Activated naive CD4-positive, alpha-beta T cell treated with anti-CD3 and anti-CD28 coated beads for 36 hours (primary cell): ENCODE measurements around the gene PLPPR5. TPM values are rescaled to one million over a fixed set of nuclear protein-coding genes. Genes with fewer than 3 reads are reported as not detected.

Experiments
- CTCF ChIA-PET: fragments of 350-600 bp; sonication (Branson Sonifier 250); formaldehyde crosslinking; loops from one replicate; lab custom pipeline; 2021; ENCODE audit warnings: antibody characterized with exemption; lab: Charles Lee
- DNase-seq: peaks from one replicate; pipeline ENCODE4 v3.0.0-alpha.2; 2020
- H3K27ac Mint-ChIP-seq: one replicate; pipeline ENCODE4 v1.8.0; 2021; ENCODE audit warnings: mild to moderate bottlenecking, mixed read lengths
- H3K27me3 Mint-ChIP-seq: one replicate; pipeline ENCODE4 v1.8.0; 2021; ENCODE audit warnings: low read depth, mixed read lengths
- H3K36me3 Mint-ChIP-seq: one replicate; pipeline ENCODE4 v1.8.0; 2021; ENCODE audit warnings: low read depth, mixed read lengths
- H3K4me1 Mint-ChIP-seq: one replicate; pipeline ENCODE4 v1.8.0; 2021; ENCODE audit warnings: low read depth, mixed read lengths
- H3K4me3 Mint-ChIP-seq: one replicate; pipeline ENCODE4 v1.8.0; 2021; ENCODE audit warnings: mild to moderate bottlenecking, moderate library complexity, mixed read lengths
- H3K9me3 Mint-ChIP-seq: one replicate; pipeline ENCODE4 v1.8.0; 2021; ENCODE audit warnings: mixed read lengths
- intact Hi-C: fragments of 100-400 bp; cut with micrococcal nuclease; formaldehyde crosslinking; loops from one replicate; pipeline ENCODE4 v1.15.1; 2023
- total RNA-seq, 2 experiments: library from RNA; stranded (reverse); gene quantifications; one replicate each; pipeline ENCODE4 v1.2.3, GENCODE V29; 2021

The PLPPR5 gene
- total RNA-seq, 2 experiments from 2014 or later: not detected

- no peaks in the 10 kb centered on the region for H3K4me1 Mint-ChIP-seq
- no peak overlapping the region for H3K27ac Mint-ChIP-seq
- CTCF ChIA-PET: no interaction called here
- DNase-seq: no peak
- H3K36me3 Mint-ChIP-seq: no peaks in the 10 kb centered on the region
- intact Hi-C loops: no loop called here
- H3K4me3 Mint-ChIP-seq: no peak overlapping the region
- H3K27me3 Mint-ChIP-seq: no peaks in the 10 kb centered on the region
- no peaks in the 10 kb centered on the region for H3K9me3 Mint-ChIP-seq
These were observed 78.1 kb downstream of the PLPPR5 start for GRCh38 chr1:98926597-98926996.

- DNase-seq: no peak
- Mint-ChIP-seq H3K4me1 (peaks cover 2% of the 10 kb centered on the region), H3K36me3 (no peaks in the 10 kb centered on the region), H3K27ac (no peak overlapping the region), H3K4me3 (no peak overlapping the region), H3K27me3 (no peaks in the 10 kb centered on the region), H3K9me3 (no peaks in the 10 kb centered on the region)
- CTCF ChIA-PET: no interaction called here
- intact Hi-C loops: loop anchor here (5.0 kb wide), 1 partner anchor 133 kb away; no protein-coding TSS in a partner anchor
These were observed 79.7 kb downstream of the PLPPR5 start for GRCh38 chr1:98924977-98925376.

- no peak overlapping the region for H3K27ac Mint-ChIP-seq
- peak; percentile 9 for DNase-seq
- no peaks in the 10 kb centered on the region for H3K27me3 Mint-ChIP-seq
- no peak overlapping the region for H3K4me3 Mint-ChIP-seq
- intact Hi-C loops: loop anchor here (5.0 kb wide), 1 partner anchor 131 kb away; no protein-coding TSS in a partner anchor
- H3K9me3 Mint-ChIP-seq: no peaks in the 10 kb centered on the region
- CTCF ChIA-PET: interaction anchor here (1.6 kb wide), 1 partner anchor 129 kb away, joined by 6 read pairs; no protein-coding TSS in a partner anchor
- peaks cover 2% of the 10 kb centered on the region for H3K4me1 Mint-ChIP-seq
- no peaks in the 10 kb centered on the region for H3K36me3 Mint-ChIP-seq
These were observed 81.0 kb downstream of the PLPPR5 start for GRCh38 chr1:98923667-98924066.

- Mint-ChIP-seq H3K36me3 (no peaks in the 10 kb centered on the region), H3K27ac (no peak overlapping the region), H3K4me1 (peaks cover 2% of the 10 kb centered on the region), H3K4me3 (no peak overlapping the region), H3K9me3 (no peaks in the 10 kb centered on the region), H3K27me3 (no peaks in the 10 kb centered on the region)
- DNase-seq: no peak
- intact Hi-C loops: loop anchor here (5.0 kb wide), 1 partner anchor 130 kb away; no protein-coding TSS in a partner anchor
- CTCF ChIA-PET: no interaction called here
These were observed 82.8 kb downstream of the PLPPR5 start for GRCh38 chr1:98921817-98922216.

GRCh38 chr1:98920441-98921110 is 84.1 kb downstream of the PLPPR5 start:
- H3K9me3 Mint-ChIP-seq: no peaks in the 10 kb centered on the region
- no peaks in the 10 kb centered on the region for H3K27me3 Mint-ChIP-seq
- no peaks in the 10 kb centered on the region for H3K36me3 Mint-ChIP-seq
- H3K27ac Mint-ChIP-seq: no peak overlapping the region
- H3K4me3 Mint-ChIP-seq: no peak overlapping the region
- DNase-seq: no peak
- H3K4me1 Mint-ChIP-seq: peaks cover 2% of the 10 kb centered on the region
- CTCF ChIA-PET: no interaction called here
- intact Hi-C loops: loop anchor here (5.0 kb wide), 1 partner anchor 128 kb away; no protein-coding TSS in a partner anchor

GRCh38 chr1:98919652-98920051 is 85.0 kb downstream of the PLPPR5 start:
- Mint-ChIP-seq H3K27ac (no peak overlapping the region), H3K36me3 (no peaks in the 10 kb centered on the region), H3K9me3 (no peaks in the 10 kb centered on the region), H3K4me1 (peaks cover 2% of the 10 kb centered on the region), H3K4me3 (no peak overlapping the region), H3K27me3 (no peaks in the 10 kb centered on the region)
- CTCF ChIA-PET: no interaction called here
- intact Hi-C loops: loop anchor here (5.0 kb wide), 1 partner anchor 127 kb away; no protein-coding TSS in a partner anchor
- DNase-seq: no peak

GRCh38 chr1:98919211-98919610 is 85.5 kb downstream of the PLPPR5 start:
- no peaks in the 10 kb centered on the region for H3K36me3 Mint-ChIP-seq
- no peaks in the 10 kb centered on the region for H3K9me3 Mint-ChIP-seq
- intact Hi-C loops: no loop called here
- no peak for DNase-seq
- H3K27ac Mint-ChIP-seq: no peak overlapping the region
- peaks cover 2% of the 10 kb centered on the region for H3K4me1 Mint-ChIP-seq
- no peaks in the 10 kb centered on the region for H3K27me3 Mint-ChIP-seq
- no peak overlapping the region for H3K4me3 Mint-ChIP-seq
- CTCF ChIA-PET: no interaction called here

- no peaks in the 10 kb centered on the region for H3K27me3 Mint-ChIP-seq
These were observed 90.1 kb downstream of the PLPPR5 start for GRCh38 chr1:98914547-98914946.

GRCh38 chr1:98910827-98911226 is 93.8 kb downstream of the PLPPR5 start:
- no peaks in the 10 kb centered on the region for H3K4me1 Mint-ChIP-seq
- CTCF ChIA-PET: interaction anchor here (0.6 to 0.7 kb wide), 2 partner anchors 74 to 1331 kb away, joined by 4 to 5 read pairs; no protein-coding TSS in a partner anchor
- intact Hi-C loops: no loop called here
- H3K36me3 Mint-ChIP-seq: no peaks in the 10 kb centered on the region
- H3K4me3 Mint-ChIP-seq: no peak overlapping the region
- no peak overlapping the region for H3K27ac Mint-ChIP-seq
- H3K9me3 Mint-ChIP-seq: no peaks in the 10 kb centered on the region
- no peak for DNase-seq
- H3K27me3 Mint-ChIP-seq: no peaks in the 10 kb centered on the region

More at GRCh38 chr1:98914547-98914946, 90.1 kb downstream of the PLPPR5 start:
- H3K36me3 Mint-ChIP-seq: no peaks in the 10 kb centered on the region
- H3K4me3 Mint-ChIP-seq: no peak overlapping the region
- no peaks in the 10 kb centered on the region for H3K4me1 Mint-ChIP-seq
- CTCF ChIA-PET: no interaction called here
- H3K27ac Mint-ChIP-seq: no peak overlapping the region
- H3K9me3 Mint-ChIP-seq: no peaks in the 10 kb centered on the region
- intact Hi-C loops: no loop called here
- DNase-seq: no peak

- CTCF ChIA-PET: no interaction called here
- no peak for DNase-seq
- no peaks in the 10 kb centered on the region for H3K4me1 Mint-ChIP-seq
- H3K4me3 Mint-ChIP-seq: no peak overlapping the region
- no peaks in the 10 kb centered on the region for H3K9me3 Mint-ChIP-seq
- no peaks in the 10 kb centered on the region for H3K36me3 Mint-ChIP-seq
- intact Hi-C loops: no loop called here
- no peak overlapping the region for H3K27ac Mint-ChIP-seq
- H3K27me3 Mint-ChIP-seq: no peaks in the 10 kb centered on the region
These were observed 95.7 kb downstream of the PLPPR5 start for GRCh38 chr1:98908980-98909379.

GRCh38 chr1:98906809-98907208 is 97.9 kb downstream of the PLPPR5 start:
- no peak overlapping the region for H3K27ac Mint-ChIP-seq
- no peaks in the 10 kb centered on the region for H3K9me3 Mint-ChIP-seq
- H3K4me1 Mint-ChIP-seq: peaks cover 4% of the 10 kb centered on the region
- DNase-seq: no peak
- no peak overlapping the region for H3K4me3 Mint-ChIP-seq
- CTCF ChIA-PET: no interaction called here
- no peaks in the 10 kb centered on the region for H3K36me3 Mint-ChIP-seq
- intact Hi-C loops: no loop called here
- no peaks in the 10 kb centered on the region for H3K27me3 Mint-ChIP-seq

GRCh38 chr1:98906361-98906760 is 98.3 kb downstream of the PLPPR5 start:
- peaks cover 4% of the 10 kb centered on the region for H3K4me1 Mint-ChIP-seq
- DNase-seq: no peak
- no peak overlapping the region for H3K4me3 Mint-ChIP-seq
- CTCF ChIA-PET: no interaction called here
- no peaks in the 10 kb centered on the region for H3K36me3 Mint-ChIP-seq
- H3K27ac Mint-ChIP-seq: no peak overlapping the region
- H3K9me3 Mint-ChIP-seq: no peaks in the 10 kb centered on the region
- intact Hi-C loops: no loop called here
- H3K27me3 Mint-ChIP-seq: no peaks in the 10 kb centered on the region

GRCh38 chr1:98904684-98905083 is 100.0 kb downstream of the PLPPR5 start:
- peaks cover 4% of the 10 kb centered on the region for H3K4me1 Mint-ChIP-seq
- H3K9me3 Mint-ChIP-seq: no peaks in the 10 kb centered on the region
- H3K4me3 Mint-ChIP-seq: no peak overlapping the region
- DNase-seq: no peak
- intact Hi-C loops: no loop called here
- H3K27ac Mint-ChIP-seq: no peak overlapping the region
- CTCF ChIA-PET: no interaction called here
- no peaks in the 10 kb centered on the region for H3K27me3 Mint-ChIP-seq
- no peaks in the 10 kb centered on the region for H3K36me3 Mint-ChIP-seq
